Fibroblast of gingiva (primary cell): ENCODE measurements around the gene RGS11.
A peak's percentile ranks its signal among the peaks of the same experiment; 100 is the strongest.

Source experiments
- DNase-seq: peaks from one replicate; pipeline ENCODE4 v3.0.0-alpha.2; 2011; ENCODE audit warnings: low read depth

RGS11 gene

GRCh38 chr16:229731-230281 is 45.9 kb downstream of the RGS11 start:
- no peak for DNase-seq

- peak; percentile 80 for DNase-seq
Measured at GRCh38 chr16:228852-229730, 46.7 kb downstream of the RGS11 start, which contains the start of gene LUC7L. Gene LUC7L, minus strand, starts transcription at chr16:229449. Its CDS starts 110 bp downstream, at chr16:229339.

GRCh38 chr16:228151-228851 is 47.4 kb downstream of the RGS11 start:
- DNase-seq = no peak

- no peak for DNase-seq
Measured at GRCh38 chr16:220021-220420, 55.7 kb downstream of the RGS11 start.
